NOMO-1 treated with DMSO at 0.1 percent for 48 hours (cell line): Measurements from ENCODE around the gene WFIKKN2.
"Not testable (repeated sequence)": the region's sequence is repeated elsewhere in the genome, so short reads cannot be mapped to it uniquely, and the experiment has no call there.

ENCODE experiments used
- DNase-seq: peaks from one replicate; lab custom pipeline; 2025; ENCODE audit not compliant: unreplicated experiment; lab: John Stamatoyannopoulos, UW

The WFIKKN2 gene

GRCh38 chr17:50871898-50872297, 36.5 kb downstream of the WFIKKN2 start:
- DNase-seq = no peak

GRCh38 chr17:50872710-50873424, 37.5 kb downstream of the WFIKKN2 start:
- peak; percentile 70 for DNase-seq

DNA sequence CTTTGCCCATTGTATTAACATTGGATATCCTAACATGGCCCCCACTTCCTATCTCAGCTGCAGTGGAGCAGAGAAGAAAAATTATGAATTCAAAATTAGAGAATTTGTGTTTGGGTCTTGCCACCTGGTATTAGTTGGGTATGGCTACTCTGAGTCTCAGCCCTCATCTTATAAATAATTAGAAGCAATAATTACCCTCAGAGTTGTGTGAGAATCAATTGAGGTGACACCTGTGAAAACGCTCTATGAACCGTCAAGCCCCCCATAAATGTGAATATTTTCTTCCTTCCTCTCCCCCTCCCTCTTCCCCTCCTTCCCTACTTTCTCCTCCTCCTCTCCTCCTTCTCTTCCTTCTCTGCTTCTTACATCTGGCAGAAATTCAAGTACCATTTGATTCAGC, 39.7 kb downstream of the WFIKKN2 start:
- DNase-seq = no peak

- not testable (repeated sequence) for DNase-seq
Measured at GRCh38 chr17:50877042-50877441, 41.7 kb downstream of the WFIKKN2 start.

- DNase-seq = no peak
Measured at GRCh38 chr17:50877838-50878237, 42.5 kb downstream of the WFIKKN2 start.

DNA sequence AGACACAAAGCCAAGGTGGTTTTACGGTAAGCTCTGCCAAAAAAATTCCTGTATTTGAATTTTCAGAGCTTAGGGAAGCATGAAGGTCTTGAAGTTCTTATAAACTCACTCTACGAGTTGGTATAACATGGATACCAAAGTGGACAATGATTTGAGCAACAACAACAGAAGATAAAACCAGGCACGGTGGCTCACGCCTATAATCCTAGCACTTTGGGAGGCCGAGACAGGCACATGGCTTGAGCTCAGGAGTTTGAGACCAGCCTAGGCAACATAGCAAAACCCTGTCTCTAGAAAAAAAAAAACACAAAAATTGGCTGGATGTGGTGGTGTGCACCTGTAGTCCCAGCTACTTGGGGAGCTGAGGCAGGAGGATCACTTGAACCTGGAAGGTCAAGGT, 43.7 kb downstream of the WFIKKN2 start:
- DNase-seq = no peak

GRCh38 chr17:50881182-50881581, 45.8 kb downstream of the WFIKKN2 start:
- DNase-seq = no peak

GRCh38 chr17:50882851-50883250, 47.5 kb downstream of the WFIKKN2 start:
- no peak for DNase-seq

DNA sequence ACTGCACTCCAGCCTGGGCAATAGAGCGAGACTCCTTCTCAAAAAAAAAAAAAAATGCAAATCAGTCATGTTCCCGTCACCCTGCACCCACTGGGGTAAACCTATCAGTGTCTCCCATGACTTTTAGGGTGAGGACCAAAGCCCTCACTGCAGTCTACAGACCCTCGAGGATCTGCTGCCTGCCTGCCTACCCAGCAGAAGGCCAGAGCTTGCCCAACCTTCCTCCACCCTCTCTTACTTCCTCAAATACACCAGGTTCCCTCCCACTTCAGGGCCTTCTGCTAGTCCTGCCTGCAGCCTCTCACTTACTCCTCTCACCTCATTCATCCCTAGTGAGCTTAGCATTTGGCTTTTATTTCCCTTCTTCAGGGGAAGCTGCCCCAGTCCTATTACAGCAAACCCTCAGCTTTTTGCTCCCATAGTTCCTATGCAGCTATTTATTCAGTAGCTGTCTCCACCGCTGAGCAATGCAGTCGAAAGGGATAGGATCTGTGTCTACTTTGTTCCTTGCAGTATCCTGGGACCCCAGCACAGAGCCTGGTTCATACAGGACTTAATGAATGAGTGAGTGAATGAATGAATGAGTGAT, 48.6 kb downstream of the WFIKKN2 start:
- peak; percentile 92 for DNase-seq

- DNase-seq = peak; percentile 20
Measured at GRCh38 chr17:50884439-50885311, 49.3 kb downstream of the WFIKKN2 start.

GRCh38 chr17:50887705-50888245, 52.4 kb downstream of the WFIKKN2 start:
- no peak for DNase-seq

DNA sequence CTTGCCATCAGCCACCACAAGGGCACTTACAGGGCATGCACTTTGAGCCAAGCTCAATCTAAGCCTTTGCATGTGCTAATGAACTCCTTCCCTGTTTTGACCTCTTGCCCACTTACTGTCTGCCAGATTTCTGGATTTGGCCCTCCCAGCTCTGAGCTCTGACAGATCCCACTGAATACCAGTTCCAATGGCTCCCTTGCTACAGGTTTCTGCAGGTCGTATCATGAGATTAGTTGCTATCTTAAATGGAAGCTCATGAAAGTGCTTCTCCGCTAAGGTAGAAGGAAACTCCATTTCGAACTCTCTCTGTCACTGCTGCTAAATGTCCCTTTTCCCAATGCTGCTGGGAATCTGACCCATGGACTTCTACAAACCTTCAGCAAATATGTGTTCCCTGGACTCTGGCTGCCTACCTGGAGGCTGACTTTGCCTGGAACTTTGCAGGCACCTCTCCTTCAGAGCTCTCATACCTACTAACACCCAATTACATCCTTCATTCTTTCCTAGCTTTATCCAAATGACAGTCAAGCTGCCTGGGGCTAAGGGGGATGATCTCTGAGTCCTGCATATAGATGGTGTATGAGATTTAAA, 54.2 kb downstream of the WFIKKN2 start:
- DNase-seq = no peak

GRCh38 chr17:50890675-50891516, 55.5 kb downstream of the WFIKKN2 start:
- no peak for DNase-seq

DNA sequence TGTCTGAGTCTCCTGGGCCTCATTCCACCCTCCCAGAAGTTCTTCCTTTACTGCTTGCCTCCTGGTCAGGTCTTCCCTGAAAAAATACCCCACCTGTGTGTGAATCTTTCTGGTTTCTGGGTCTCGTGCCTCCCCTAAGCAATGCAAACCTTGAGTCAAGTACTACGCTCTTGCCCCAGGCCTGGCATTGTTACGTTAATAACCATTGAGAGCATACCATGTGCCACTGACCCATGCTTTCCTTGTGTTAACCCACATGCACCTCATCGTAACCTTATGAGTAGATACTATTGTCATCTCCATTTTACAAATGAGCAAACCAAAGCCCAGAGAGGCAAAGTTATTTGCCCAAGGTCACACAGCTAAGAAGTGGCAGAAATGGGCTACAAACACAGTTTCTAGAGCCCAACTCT, 56.2 kb downstream of the WFIKKN2 start:
- no peak for DNase-seq
